Measurements from ENCODE around the gene ENGASE. TPM values are rescaled to one million over a fixed set of nuclear protein-coding genes. Genes with fewer than 3 reads are reported as not detected.

Gene ENGASE
- total and polyA plus RNA-seq, 2 experiments from 2014 or later, result 9.0 to 27.1 TPM

Other genes starting within 250 kb of the ENGASE start
- gene USP36, start 234.0 kb upstream of the ENGASE start, total RNA-seq (2014; rRNA removed; shearing (Covaris generic)), result 55.5 and 58.7 TPM in 2 replicates
- gene USP36, start 234.0 kb upstream of the ENGASE start, polyA plus RNA-seq (2016; fragmentation: Nextera tagmentation; extraction: Ambion mirVana), result 36.2 and 38.1 TPM in 2 replicates
- gene CEP295NL, start 171.6 kb upstream of the ENGASE start, total RNA-seq (2014; rRNA removed; shearing (Covaris generic)), result 0.62 and 0.69 TPM in 2 replicates
- 0.31 TPM in 1 of 2 replicates, not detected in the other for gene CEP295NL, start 171.6 kb upstream of the ENGASE start, polyA plus RNA-seq (2016; fragmentation: Nextera tagmentation; extraction: Ambion mirVana)
- gene TIMP2, start 149.4 kb upstream of the ENGASE start, total RNA-seq (2014; rRNA removed; shearing (Covaris generic)), result 22.5 and 24.4 TPM in 2 replicates
- 10.6 and 12.5 TPM in 2 replicates for gene TIMP2, start 149.4 kb upstream of the ENGASE start, polyA plus RNA-seq (2016; fragmentation: Nextera tagmentation; extraction: Ambion mirVana)
- gene LGALS3BP, start 94.9 kb upstream of the ENGASE start, total RNA-seq (2014; rRNA removed; shearing (Covaris generic)), result 36.5 and 45.7 TPM in 2 replicates
- 15.1 and 15.5 TPM in 2 replicates for gene LGALS3BP, start 94.9 kb upstream of the ENGASE start, polyA plus RNA-seq (2016; fragmentation: Nextera tagmentation; extraction: Ambion mirVana)
- 22.4 and 38.8 TPM in 2 replicates for gene CANT1, start 65.1 kb upstream of the ENGASE start, total RNA-seq (2014; rRNA removed; shearing (Covaris generic))
- 5.9 and 8.0 TPM in 2 replicates for gene CANT1, start 65.1 kb upstream of the ENGASE start, polyA plus RNA-seq (2016; fragmentation: Nextera tagmentation; extraction: Ambion mirVana)
- 1.9 and 5.2 TPM in 2 replicates for gene C1QTNF1, start 50.7 kb upstream of the ENGASE start, total RNA-seq (2014; rRNA removed; shearing (Covaris generic))
- 1.1 and 1.5 TPM in 2 replicates for gene C1QTNF1, start 50.7 kb upstream of the ENGASE start, polyA plus RNA-seq (2016; fragmentation: Nextera tagmentation; extraction: Ambion mirVana)

All from GM23338 (cell line).